ENCODE results near the gene ODAM. TPM values are rescaled to one million over a fixed set of nuclear protein-coding genes. Genes with fewer than 3 reads are reported as not detected.

ODAM gene
- total RNA-seq (not detected), polyA plus RNA-seq (not detected)

- CTCF ChIA-PET: no interaction called here
- no peaks in the 10 kb centered on the region for H3K4me1 ChIP-seq (ENCODE audit: insufficient read depth, low read length)
Measured at GRCh38 chr4:70195425-70195824, at the start of gene ODAM. Gene ODAM (plus strand): TSS chr4:70195725. CDS start chr4:70196544, 819 bp downstream.

GRCh38 chr4:70151271-70151670 lies 44.3 kb upstream of the ODAM start:
- H3K27me3 ChIP-seq (ENCODE audit: insufficient read depth, low read length, poor library complexity, severe bottlenecking): no peaks in the 10 kb centered on the region
- H3K36me3 Mint-ChIP-seq: no peaks in the 10 kb centered on the region
- no peaks in the 10 kb centered on the region for H3K9me3 ChIP-seq (ENCODE audit: low read length)
- H3K27ac Mint-ChIP-seq: no peak overlapping the region
- H3K4me3 ChIP-seq (ENCODE audit: low read length): no peak overlapping the region
- no peak overlapping the region for H3K27ac ChIP-seq (ENCODE audit: low read depth, low read length)
- H3K9me3 Mint-ChIP-seq: peaks cover 0 to 13% (median 2%) of the 10 kb centered on the region in 5 donors
- CTCF ChIA-PET: no interaction called here
- no peak overlapping the region for H3K4me3 Mint-ChIP-seq
- H3K4me1 ChIP-seq (ENCODE audit: insufficient read depth, low read length): no peaks in the 10 kb centered on the region
- H3K27me3 Mint-ChIP-seq: no peaks in the 10 kb centered on the region
- no peak for DNase-seq
- POLR2A ChIA-PET: no interaction called here
- H3K4me1 Mint-ChIP-seq: no peaks in the 10 kb centered on the region
- no peaks in the 10 kb centered on the region for H3K36me3 ChIP-seq (ENCODE audit: insufficient read depth, low read length)

More at GRCh38 chr4:70195425-70195824, at the start of gene ODAM:
- H3K36me3 Mint-ChIP-seq: no peaks in the 10 kb centered on the region
- H3K27me3 ChIP-seq (ENCODE audit: insufficient read depth, low read length, poor library complexity, severe bottlenecking): no peaks in the 10 kb centered on the region
- no peaks in the 10 kb centered on the region for H3K9me3 ChIP-seq (ENCODE audit: low read length)
- POLR2A ChIA-PET: no interaction called here
- no peak for DNase-seq
- H3K27ac Mint-ChIP-seq: no peak within 1 kb of the TSS
- H3K4me3 Mint-ChIP-seq: no peak within 1 kb of the TSS
- peaks cover 0 to 3% (median 0%) of the 10 kb centered on the region in 5 donors for H3K9me3 Mint-ChIP-seq
- H3K27ac ChIP-seq (ENCODE audit: low read depth, low read length): no peak within 1 kb of the TSS
- H3K4me1 Mint-ChIP-seq: no peaks in the 10 kb centered on the region
- no peaks in the 10 kb centered on the region for H3K27me3 Mint-ChIP-seq
- no peaks in the 10 kb centered on the region for H3K36me3 ChIP-seq (ENCODE audit: insufficient read depth, low read length)
- no peak within 1 kb of the TSS for H3K4me3 ChIP-seq (ENCODE audit: low read length)

- H3K4me1 Mint-ChIP-seq: no peaks in the 10 kb centered on the region
- no peaks in the 10 kb centered on the region for H3K27me3 Mint-ChIP-seq
- no peaks in the 10 kb centered on the region for H3K36me3 Mint-ChIP-seq
- Histone ChIP-seq H3K27me3 (ENCODE audit: insufficient read depth, low read length, poor library complexity, severe bottlenecking) (no peaks in the 10 kb centered on the region), H3K36me3 (ENCODE audit: insufficient read depth, low read length) (no peaks in the 10 kb centered on the region), H3K4me1 (ENCODE audit: insufficient read depth, low read length) (no peaks in the 10 kb centered on the region), H3K9me3 (ENCODE audit: low read length) (no peaks in the 10 kb centered on the region), H3K4me3 (ENCODE audit: low read length) (no peak overlapping the region), H3K27ac (ENCODE audit: low read depth, low read length) (no peak overlapping the region)
- no peak for DNase-seq
- H3K27ac Mint-ChIP-seq: no peak overlapping the region
- no peak overlapping the region for H3K4me3 Mint-ChIP-seq
- ChIA-PET CTCF (no interaction called here), POLR2A (no interaction called here)
- H3K9me3 Mint-ChIP-seq: peaks cover 0 to 13% (median 6%) of the 10 kb centered on the region in 5 donors
Measured at GRCh38 chr4:70152088-70152487, 43.4 kb upstream of the ODAM start.

GRCh38 chr4:70153937-70154336 lies 41.6 kb upstream of the ODAM start, which contains the start of gene PRR27:
Gene PRR27 (plus strand): TSS chr4:70154237. CDS start chr4:70154376, 139 bp downstream.
- Mint-ChIP-seq H3K9me3 (peaks cover 0 to 6% (median 4%) of the 10 kb centered on the region in 5 donors), H3K36me3 (no peaks in the 10 kb centered on the region), H3K27me3 (no peaks in the 10 kb centered on the region), H3K4me3 (no peak within 1 kb of the TSS), H3K4me1 (no peaks in the 10 kb centered on the region), H3K27ac (no peak within 1 kb of the TSS)
- H3K36me3 ChIP-seq (ENCODE audit: insufficient read depth, low read length): no peaks in the 10 kb centered on the region
- H3K4me3 ChIP-seq (ENCODE audit: low read length): no peak within 1 kb of the TSS
- CTCF ChIA-PET: no interaction called here
- H3K9me3 ChIP-seq (ENCODE audit: low read length): no peaks in the 10 kb centered on the region
- H3K27me3 ChIP-seq (ENCODE audit: insufficient read depth, low read length, poor library complexity, severe bottlenecking): no peaks in the 10 kb centered on the region
- H3K27ac ChIP-seq (ENCODE audit: low read depth, low read length): no peak within 1 kb of the TSS
- no peaks in the 10 kb centered on the region for H3K4me1 ChIP-seq (ENCODE audit: insufficient read depth, low read length)
- no peak for DNase-seq
- POLR2A ChIA-PET: no interaction called here

GRCh38 chr4:70158576-70158975 lies 36.9 kb upstream of the ODAM start:
- H3K9me3 ChIP-seq (ENCODE audit: low read length): no peaks in the 10 kb centered on the region
- ChIA-PET POLR2A (no interaction called here), CTCF (no interaction called here)
- H3K4me1 ChIP-seq (ENCODE audit: insufficient read depth, low read length): no peaks in the 10 kb centered on the region
- no peak for DNase-seq
- Mint-ChIP-seq H3K27ac (no peak overlapping the region), H3K36me3 (no peaks in the 10 kb centered on the region), H3K4me3 (no peak overlapping the region), H3K27me3 (no peaks in the 10 kb centered on the region), H3K4me1 (no peaks in the 10 kb centered on the region), H3K9me3 (peaks cover 0 to 6% (median 0%) of the 10 kb centered on the region in 5 donors)
- H3K4me3 ChIP-seq (ENCODE audit: low read length): no peak overlapping the region
- H3K27me3 ChIP-seq (ENCODE audit: insufficient read depth, low read length, poor library complexity, severe bottlenecking): no peaks in the 10 kb centered on the region
- H3K27ac ChIP-seq (ENCODE audit: low read depth, low read length): no peak overlapping the region
- H3K36me3 ChIP-seq (ENCODE audit: insufficient read depth, low read length): no peaks in the 10 kb centered on the region

GRCh38 chr4:70177090-70177489 lies 18.4 kb upstream of the ODAM start:
- Mint-ChIP-seq H3K9me3 (peaks cover 0 to 4% (median 0%) of the 10 kb centered on the region in 5 donors), H3K27ac (no peak overlapping the region), H3K36me3 (no peaks in the 10 kb centered on the region), H3K4me1 (no peaks in the 10 kb centered on the region), H3K27me3 (peaks cover 0 to 2% of the 10 kb centered on the region in 2 donors), H3K4me3 (no peak overlapping the region)
- Histone ChIP-seq H3K9me3 (ENCODE audit: low read length) (no peaks in the 10 kb centered on the region), H3K27ac (ENCODE audit: low read depth, low read length) (no peak overlapping the region), H3K27me3 (ENCODE audit: insufficient read depth, low read length, poor library complexity, severe bottlenecking) (no peaks in the 10 kb centered on the region), H3K4me3 (ENCODE audit: low read length) (no peak overlapping the region), H3K36me3 (ENCODE audit: insufficient read depth, low read length) (no peaks in the 10 kb centered on the region), H3K4me1 (ENCODE audit: insufficient read depth, low read length) (no peaks in the 10 kb centered on the region)
- no peak for DNase-seq
- ChIA-PET CTCF (no interaction called here), POLR2A (no interaction called here)

- H3K9me3 ChIP-seq (ENCODE audit: low read length): no peaks in the 10 kb centered on the region
- H3K27me3 Mint-ChIP-seq: no peaks in the 10 kb centered on the region
- CTCF ChIA-PET: no interaction called here
- POLR2A ChIA-PET: no interaction called here
- no peaks in the 10 kb centered on the region for H3K36me3 Mint-ChIP-seq
- no peaks in the 10 kb centered on the region for H3K4me1 ChIP-seq (ENCODE audit: insufficient read depth, low read length)
- H3K27ac Mint-ChIP-seq: no peak overlapping the region
- H3K27me3 ChIP-seq (ENCODE audit: insufficient read depth, low read length, poor library complexity, severe bottlenecking): no peaks in the 10 kb centered on the region
- H3K4me3 Mint-ChIP-seq: no peak overlapping the region
- H3K27ac ChIP-seq (ENCODE audit: low read depth, low read length): no peak overlapping the region
- H3K4me1 Mint-ChIP-seq: no peaks in the 10 kb centered on the region
- no peak overlapping the region for H3K4me3 ChIP-seq (ENCODE audit: low read length)
- no peaks in the 10 kb centered on the region for H3K36me3 ChIP-seq (ENCODE audit: insufficient read depth, low read length)
- no peak for DNase-seq
- H3K9me3 Mint-ChIP-seq: peaks cover 0 to 4% (median 0%) of the 10 kb centered on the region in 5 donors
Measured at GRCh38 chr4:70178075-70178660, 17.4 kb upstream of the ODAM start.

- Mint-ChIP-seq H3K9me3 (peaks cover 0 to 4% (median under 1%) of the 10 kb centered on the region in 5 donors), H3K27me3 (no peaks in the 10 kb centered on the region)
- POLR2A ChIA-PET: no interaction called here
Measured at GRCh38 chr4:70179811-70180210, 15.7 kb upstream of the ODAM start.

More at GRCh38 chr4:70179811-70180210, 15.7 kb upstream of the ODAM start:
- Histone ChIP-seq H3K36me3 (ENCODE audit: insufficient read depth, low read length) (no peaks in the 10 kb centered on the region), H3K4me3 (ENCODE audit: low read length) (no peak overlapping the region), H3K27ac (ENCODE audit: low read depth, low read length) (no peak overlapping the region), H3K27me3 (ENCODE audit: insufficient read depth, low read length, poor library complexity, severe bottlenecking) (no peaks in the 10 kb centered on the region), H3K4me1 (ENCODE audit: insufficient read depth, low read length) (no peaks in the 10 kb centered on the region), H3K9me3 (ENCODE audit: low read length) (no peaks in the 10 kb centered on the region)
- H3K4me3 Mint-ChIP-seq: no peak overlapping the region
- no peaks in the 10 kb centered on the region for H3K4me1 Mint-ChIP-seq
- no peak overlapping the region for H3K27ac Mint-ChIP-seq
- CTCF ChIA-PET: no interaction called here
- no peaks in the 10 kb centered on the region for H3K36me3 Mint-ChIP-seq
- DNase-seq: no peak
